Loucy (cell line): ENCODE data around the gene SLC16A6.

Experiments used
- CTCF ChIP-seq: fragments of 200-600 bp; sonication (generic); conservative IDR thresholded peaks from 2 replicates; pipeline ENCODE4 v1.5.1; 2014; ENCODE audit warnings: mild to moderate bottlenecking, antibody characterized with exemption, low read length
- EZH2phosphoT487 ChIP-seq: fragments of 200-600 bp; IDR thresholded peaks from 2 replicates; pipeline ENCODE4 v1.6.1; 2018; ENCODE audit warnings: antibody characterized with exemption, mild to moderate bottlenecking, moderate library complexity, borderline replicate concordance

DNA sequence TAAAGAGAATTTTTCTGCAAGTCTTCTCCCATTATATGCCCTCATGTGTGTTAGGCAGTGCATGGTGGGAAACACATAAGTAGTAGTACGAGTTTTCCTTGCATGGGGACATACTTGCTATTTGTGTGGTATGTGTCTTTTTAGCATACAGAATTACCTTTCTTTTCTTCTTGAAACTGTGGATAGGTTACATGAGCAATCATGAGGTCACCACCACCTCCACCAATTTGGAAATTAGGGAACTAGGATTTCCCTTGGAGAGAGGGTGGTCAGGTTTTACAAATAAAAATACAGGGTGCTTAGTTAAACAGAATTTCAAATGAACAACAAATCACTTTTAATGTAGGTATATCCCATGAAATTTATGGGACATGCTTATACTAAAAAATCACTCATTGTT lies 59.4 kb downstream of the SLC16A6 start:
- TF ChIP-seq CTCF (no peak), EZH2phosphoT487 (no peak)
